HFF-Myc (cell line): ENCODE measurements around the gene NEU4.

Source experiments
- DNase-seq: peaks from one replicate; pipeline ENCODE4 v3.0.0-alpha.2; 2011; ENCODE audit warnings: low read depth; ENCODE audit errors: extremely low read depth
- H3K4me3 ChIP-seq: replicated peaks from 2 replicates; pipeline ENCODE4 v1.5.1; 2011; ENCODE audit warnings: low read depth, mild to moderate bottlenecking, control low read depth, low read length
- TF ChIP-seq, protein P1 (sequence below): IDR thresholded peaks from 2 replicates; pipeline ENCODE4 v1.5.1; 2012; ENCODE audit warnings: mild to moderate bottlenecking, low read depth, low read length, control low read depth; ENCODE audit errors: missing control alignments

The NEU4 gene

DNA sequence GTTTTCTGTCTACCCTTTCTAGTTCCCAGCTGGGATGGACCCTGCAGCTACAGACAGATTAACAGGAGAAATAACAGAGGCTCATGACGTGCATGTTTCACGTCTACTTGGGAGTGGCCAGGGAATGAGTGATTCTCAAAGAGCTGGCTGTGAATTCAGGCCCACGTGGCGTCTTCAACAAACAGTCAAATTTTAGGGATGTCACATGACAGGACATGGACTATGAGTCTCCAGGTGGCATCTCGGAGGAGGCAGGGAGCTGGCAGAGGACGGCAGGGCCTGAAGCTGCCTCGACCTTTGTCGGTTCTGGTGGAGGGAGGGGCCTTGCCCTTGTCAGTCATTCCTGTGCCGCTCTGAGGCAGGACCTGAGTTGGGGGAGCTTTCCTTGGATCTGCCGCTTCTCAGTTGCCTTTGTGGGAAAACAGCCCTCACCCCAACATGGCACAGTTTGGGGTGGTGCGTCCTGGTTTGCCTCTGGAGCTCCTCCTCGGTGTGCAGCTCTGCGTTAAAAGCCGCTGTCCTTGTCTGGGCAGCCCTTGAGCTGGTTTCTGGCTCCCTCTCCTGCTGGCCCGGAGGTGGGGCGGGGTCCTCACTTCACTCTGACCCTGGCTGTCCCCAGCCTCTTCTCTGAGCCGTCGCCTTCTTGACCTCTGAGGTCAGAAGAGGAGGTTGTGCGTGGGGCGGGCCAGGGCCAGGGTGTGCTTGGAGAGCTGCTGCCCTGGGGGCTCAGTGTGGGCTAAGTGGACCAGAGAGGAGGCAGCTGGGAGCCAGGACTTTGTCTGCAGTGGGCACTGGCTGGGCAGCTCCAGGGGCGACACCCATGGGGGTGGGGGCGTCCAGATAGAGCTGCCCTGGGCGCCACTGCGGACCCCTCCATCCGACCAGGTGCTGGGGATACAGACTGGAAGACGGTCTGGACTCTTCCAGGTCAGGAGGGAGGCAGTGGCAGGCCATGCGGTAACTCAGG, 44.4 kb upstream of the NEU4 start:
- TF ChIP-seq, protein P1, sequence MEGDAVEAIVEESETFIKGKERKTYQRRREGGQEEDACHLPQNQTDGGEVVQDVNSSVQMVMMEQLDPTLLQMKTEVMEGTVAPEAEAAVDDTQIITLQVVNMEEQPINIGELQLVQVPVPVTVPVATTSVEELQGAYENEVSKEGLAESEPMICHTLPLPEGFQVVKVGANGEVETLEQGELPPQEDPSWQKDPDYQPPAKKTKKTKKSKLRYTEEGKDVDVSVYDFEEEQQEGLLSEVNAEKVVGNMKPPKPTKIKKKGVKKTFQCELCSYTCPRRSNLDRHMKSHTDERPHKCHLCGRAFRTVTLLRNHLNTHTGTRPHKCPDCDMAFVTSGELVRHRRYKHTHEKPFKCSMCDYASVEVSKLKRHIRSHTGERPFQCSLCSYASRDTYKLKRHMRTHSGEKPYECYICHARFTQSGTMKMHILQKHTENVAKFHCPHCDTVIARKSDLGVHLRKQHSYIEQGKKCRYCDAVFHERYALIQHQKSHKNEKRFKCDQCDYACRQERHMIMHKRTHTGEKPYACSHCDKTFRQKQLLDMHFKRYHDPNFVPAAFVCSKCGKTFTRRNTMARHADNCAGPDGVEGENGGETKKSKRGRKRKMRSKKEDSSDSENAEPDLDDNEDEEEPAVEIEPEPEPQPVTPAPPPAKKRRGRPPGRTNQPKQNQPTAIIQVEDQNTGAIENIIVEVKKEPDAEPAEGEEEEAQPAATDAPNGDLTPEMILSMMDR: no peak
- no peak overlapping the region for H3K4me3 ChIP-seq
- no peak for DNase-seq

DNA sequence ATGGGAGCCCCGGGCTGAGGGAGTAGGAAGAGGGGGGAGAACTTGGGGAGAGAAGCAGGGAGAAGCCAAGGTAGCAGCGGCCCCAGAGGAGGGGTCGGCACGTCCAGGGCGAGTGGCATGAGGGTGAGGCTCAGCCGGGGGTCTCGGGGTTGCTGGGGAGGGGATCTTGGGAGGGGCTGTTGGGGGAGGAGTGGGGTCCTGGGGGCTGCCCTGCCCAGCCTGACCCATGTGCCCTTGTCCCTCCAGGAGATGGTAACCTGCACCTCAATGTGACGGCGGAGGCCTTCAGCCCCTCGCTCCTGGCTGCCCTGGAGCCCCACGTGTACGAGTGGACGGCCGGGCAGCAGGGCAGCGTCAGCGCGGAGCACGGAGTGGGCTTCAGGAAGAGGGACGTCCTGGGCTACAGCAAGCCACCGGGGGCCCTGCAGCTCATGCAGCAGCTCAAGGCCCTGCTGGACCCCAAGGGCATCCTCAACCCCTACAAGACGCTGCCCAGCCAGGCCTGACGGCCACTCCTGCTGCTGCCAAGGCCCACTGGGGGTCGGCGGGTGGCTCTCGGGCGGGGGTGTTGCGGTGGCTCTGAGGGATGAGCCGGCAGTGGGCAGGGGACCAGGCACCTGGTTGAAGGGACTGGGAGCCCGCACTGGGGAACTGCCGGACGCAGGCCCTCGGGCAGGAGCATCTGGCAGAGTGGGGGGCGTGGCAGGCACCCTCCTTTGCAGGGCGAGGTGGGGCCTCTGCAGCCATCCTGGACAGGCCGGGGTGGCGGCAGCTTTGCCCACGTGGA, 41.3 kb upstream of the NEU4 start:
- TF ChIP-seq, protein P1: no peak
- no peak overlapping the region for H3K4me3 ChIP-seq
- DNase-seq: no peak

DNA sequence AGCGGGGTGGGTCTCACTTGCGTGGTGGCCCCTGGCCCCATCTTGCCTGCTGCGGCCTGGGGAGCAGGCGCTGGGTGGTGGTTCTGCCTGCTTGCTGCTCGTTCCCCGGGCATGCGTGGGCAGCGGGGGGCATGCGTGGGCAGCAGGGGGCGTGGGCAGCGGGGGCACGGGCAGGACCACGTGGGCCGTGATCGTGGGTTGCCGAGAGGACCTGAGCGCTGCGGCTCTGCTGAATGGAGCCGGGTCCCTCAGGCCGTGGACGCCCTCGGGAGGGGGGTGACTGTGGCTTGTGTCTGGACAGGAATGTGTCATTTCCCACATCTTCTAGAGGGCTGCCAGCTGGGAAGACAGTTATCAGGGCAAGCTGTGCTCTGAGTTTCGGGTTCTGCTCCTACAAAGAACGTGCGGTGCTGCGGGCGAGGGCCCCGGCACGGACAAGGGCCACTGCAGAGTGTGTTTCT, 40.7 kb upstream of the NEU4 start:
- TF ChIP-seq, protein P1: no peak
- no peak for DNase-seq
- no peak overlapping the region for H3K4me3 ChIP-seq

DNA sequence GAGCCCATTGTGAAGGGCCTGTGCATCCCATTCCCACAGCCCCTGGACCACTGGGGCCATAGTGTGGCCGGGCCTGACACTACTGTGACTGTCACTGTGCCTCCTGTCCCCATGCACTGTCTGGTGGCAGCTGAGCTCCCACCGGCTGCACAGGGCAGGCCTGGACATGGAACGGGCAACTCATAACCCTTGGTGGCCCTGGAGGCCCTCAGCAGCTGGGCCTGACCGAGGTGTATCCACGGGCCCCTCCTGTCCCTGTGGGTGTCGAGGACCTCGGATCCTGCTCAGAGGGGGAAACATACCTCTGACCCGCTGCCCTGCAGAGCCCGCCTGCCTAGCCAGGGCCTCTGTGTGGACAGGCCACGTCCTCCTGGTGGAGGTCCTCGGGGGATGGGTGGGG, 40.1 kb upstream of the NEU4 start:
- no peak for DNase-seq
- no peak overlapping the region for H3K4me3 ChIP-seq
- TF ChIP-seq, protein P1: no peak

DNA sequence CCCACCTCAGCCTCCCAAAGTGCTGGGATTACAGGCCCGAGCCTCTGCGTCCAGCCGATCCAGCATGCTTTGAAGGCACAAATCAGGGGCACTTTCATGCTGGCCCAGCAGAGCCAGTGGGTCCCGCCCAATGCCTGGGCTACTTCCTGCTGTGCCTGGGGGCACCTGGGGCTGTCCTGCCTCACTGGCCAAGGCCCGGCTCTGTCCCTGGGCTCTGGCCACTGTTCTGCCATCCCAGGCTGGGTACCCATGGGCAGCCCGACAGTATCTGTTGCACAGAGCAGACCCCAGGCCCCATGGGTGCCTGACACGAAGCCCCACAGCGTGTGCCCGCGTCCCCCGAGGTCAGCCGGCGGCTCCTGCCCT, 39.2 kb upstream of the NEU4 start:
- H3K4me3 ChIP-seq: no peak overlapping the region
- DNase-seq: no peak
- TF ChIP-seq, protein P1: no peak

DNA sequence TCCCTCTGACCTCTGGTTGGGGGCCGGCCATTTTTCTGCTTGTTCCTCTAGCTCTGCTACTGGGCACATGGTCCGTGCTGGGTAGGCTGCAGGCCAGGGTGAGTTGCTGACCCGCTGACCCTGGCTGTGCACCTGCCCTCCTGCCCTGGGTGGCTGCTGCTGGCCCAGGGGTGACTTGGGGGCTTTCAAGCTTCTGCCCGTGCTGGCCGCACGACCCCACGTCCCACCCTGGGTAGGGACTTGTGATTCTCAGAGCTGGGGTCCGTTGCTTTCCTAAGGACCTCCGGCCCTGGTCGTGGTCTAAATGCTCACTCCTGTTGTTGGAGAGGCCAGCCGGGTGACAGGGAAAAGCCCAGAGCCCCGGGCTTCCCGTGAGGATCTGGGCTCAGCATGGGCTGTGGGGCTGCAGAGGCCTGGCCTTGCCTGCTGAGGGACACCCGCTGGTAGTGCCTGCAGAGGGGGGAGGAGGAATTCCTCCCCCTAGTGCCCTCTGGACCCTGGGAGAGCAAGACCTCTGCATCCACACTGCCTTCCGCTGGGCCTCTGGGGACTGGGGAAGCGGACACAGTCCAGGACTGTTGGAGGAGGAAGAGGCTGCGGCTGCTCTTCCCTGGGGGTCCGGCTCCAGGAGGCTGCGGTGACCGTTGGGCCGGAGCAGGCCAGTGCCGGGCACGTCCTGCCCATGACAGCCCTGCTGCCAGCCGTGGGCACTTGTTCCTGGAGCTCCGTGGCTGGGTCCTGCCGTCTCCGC, 38.6 kb upstream of the NEU4 start:
- no peak for DNase-seq
- TF ChIP-seq, protein P1: no peak
- no peak overlapping the region for H3K4me3 ChIP-seq
